ENCODE measurements around the gene TAF11L14.

TAF11L14 gene

GRCh38 chr5:17670353-17670752 lies 36.1 kb downstream of the TAF11L14 start:
- no peak for TF ChIP-seq CTCF (conservative IDR thresholded peaks at IDR 0.05)
- H3K27ac ChIP-seq, result no peak overlapping the region

- no peak overlapping the region for H3K27ac ChIP-seq
- TF ChIP-seq CTCF (conservative IDR thresholded peaks at IDR 0.05), result no peak
These were observed 44.6 kb downstream of the TAF11L14 start for GRCh38 chr5:17678751-17679324.

- no peak overlapping the region for H3K27ac ChIP-seq
- no peak for TF ChIP-seq CTCF (conservative IDR thresholded peaks at IDR 0.05)
These were observed 45.4 kb downstream of the TAF11L14 start for GRCh38 chr5:17679597-17680203.

DNA sequence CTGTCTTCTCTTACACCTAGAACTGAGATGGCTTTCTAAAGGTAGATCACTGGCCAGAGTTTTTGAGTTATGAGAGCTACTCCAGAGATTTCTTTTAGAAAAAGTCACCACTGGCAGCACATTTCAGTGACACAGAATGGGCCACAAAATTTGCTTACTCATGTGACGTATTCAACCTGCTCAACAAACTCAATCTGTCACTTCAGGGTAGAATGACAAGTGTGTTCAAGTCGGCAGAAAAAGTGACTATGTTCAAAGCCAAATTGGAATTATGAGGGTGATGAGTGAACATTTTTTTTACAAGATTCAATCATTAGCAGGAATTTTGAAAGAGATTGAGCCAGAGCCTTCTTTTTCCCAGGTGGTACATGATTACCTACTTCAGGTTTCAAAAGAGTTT lies 46.5 kb downstream of the TAF11L14 start:
- no peak for TF ChIP-seq CTCF (conservative IDR thresholded peaks at IDR 0.05)
- H3K27ac ChIP-seq, result no peak overlapping the region

Measured in VCaP (cell line).